Endothelial cell (in vitro differentiated cells): ENCODE results near the gene SRSF12. TPM values are rescaled to one million over a fixed set of nuclear protein-coding genes. Genes with fewer than 3 reads are reported as not detected.

Source experiments
- DNase-seq: peaks from one replicate; pipeline ENCODE4 v3.0.0; 2021; ENCODE audit warnings: low spot score
- H3K27ac Mint-ChIP-seq: one replicate; pipeline ENCODE4 v1.8.0; 2021; ENCODE audit warnings: mixed read lengths, inconsistent platforms; ENCODE audit not compliant: unreplicated experiment
- H3K27me3 Mint-ChIP-seq: one replicate; pipeline ENCODE4 v1.8.0; 2021; ENCODE audit warnings: mild to moderate bottlenecking, moderate library complexity, mixed read lengths, inconsistent platforms; ENCODE audit not compliant: unreplicated experiment
- H3K36me3 Mint-ChIP-seq: one replicate; pipeline ENCODE4 v1.8.0; 2021; ENCODE audit warnings: mild to moderate bottlenecking, low read depth, mixed read lengths, inconsistent platforms; ENCODE audit not compliant: unreplicated experiment
- H3K4me1 Mint-ChIP-seq: one replicate; pipeline ENCODE4 v1.8.0; 2021; ENCODE audit warnings: mild to moderate bottlenecking, mixed read lengths, inconsistent platforms; ENCODE audit not compliant: unreplicated experiment
- H3K4me3 Mint-ChIP-seq: one replicate; pipeline ENCODE4 v1.8.0; 2021; ENCODE audit warnings: mild to moderate bottlenecking, mixed read lengths, inconsistent platforms; ENCODE audit not compliant: unreplicated experiment
- H3K9me3 Mint-ChIP-seq: one replicate; pipeline ENCODE4 v1.8.0; 2021; ENCODE audit warnings: mixed read lengths, inconsistent platforms; ENCODE audit not compliant: unreplicated experiment
- CTCF ChIP-seq: fragments of 200-600 bp; sonication (generic); IDR thresholded peaks from one replicate; pipeline ENCODE4 v1.5.0; 2021; ENCODE audit warnings: antibody characterized with exemption; ENCODE audit not compliant: unreplicated experiment
- total RNA-seq: library from RNA; stranded (reverse); fragmentation: NEBNext Ultra II Directional; extraction: Animal tissue kit (Norgen Biotek cat#: 25700); gene quantifications from one replicate; pipeline ENCODE4 v1.2.1, GENCODE V29; 2021; ENCODE audit not compliant: unreplicated experiment

SRSF12 gene
- total RNA-seq, 1 donor from 2014 or later = 3.9 TPM

- DNase-seq = no peak
- no peak overlapping the region for H3K27ac Mint-ChIP-seq
Measured at GRCh38 chr6:89145091-89145955, 27.5 kb upstream of the SRSF12 start.

GRCh38 chr6:89144354-89144906 is 26.6 kb upstream of the SRSF12 start:
- no peaks in the 10 kb centered on the region for H3K4me1 Mint-ChIP-seq
- H3K9me3 Mint-ChIP-seq = no peaks in the 10 kb centered on the region
- DNase-seq = no peak
- no peak for TF ChIP-seq CTCF
- H3K27me3 Mint-ChIP-seq = no peaks in the 10 kb centered on the region
- H3K27ac Mint-ChIP-seq = no peak overlapping the region
- H3K36me3 Mint-ChIP-seq = no peaks in the 10 kb centered on the region
- H3K4me3 Mint-ChIP-seq = no peak overlapping the region

More at GRCh38 chr6:89145091-89145955, 27.5 kb upstream of the SRSF12 start:
- Mint-ChIP-seq H3K4me1 (no peaks in the 10 kb centered on the region), H3K4me3 (peak overlapping the region; percentile 81), H3K36me3 (no peaks in the 10 kb centered on the region), H3K9me3 (no peaks in the 10 kb centered on the region), H3K27me3 (no peaks in the 10 kb centered on the region)
- TF ChIP-seq CTCF = no peak

GRCh38 chr6:89140347-89141156 is 22.7 kb upstream of the SRSF12 start:
- Mint-ChIP-seq H3K27me3 (peaks cover 2% of the 10 kb centered on the region), H3K36me3 (no peaks in the 10 kb centered on the region), H3K4me3 (no peak overlapping the region), H3K4me1 (no peaks in the 10 kb centered on the region), H3K27ac (no peak overlapping the region), H3K9me3 (no peaks in the 10 kb centered on the region)
- no peak for TF ChIP-seq CTCF
- DNase-seq = no peak

DNA sequence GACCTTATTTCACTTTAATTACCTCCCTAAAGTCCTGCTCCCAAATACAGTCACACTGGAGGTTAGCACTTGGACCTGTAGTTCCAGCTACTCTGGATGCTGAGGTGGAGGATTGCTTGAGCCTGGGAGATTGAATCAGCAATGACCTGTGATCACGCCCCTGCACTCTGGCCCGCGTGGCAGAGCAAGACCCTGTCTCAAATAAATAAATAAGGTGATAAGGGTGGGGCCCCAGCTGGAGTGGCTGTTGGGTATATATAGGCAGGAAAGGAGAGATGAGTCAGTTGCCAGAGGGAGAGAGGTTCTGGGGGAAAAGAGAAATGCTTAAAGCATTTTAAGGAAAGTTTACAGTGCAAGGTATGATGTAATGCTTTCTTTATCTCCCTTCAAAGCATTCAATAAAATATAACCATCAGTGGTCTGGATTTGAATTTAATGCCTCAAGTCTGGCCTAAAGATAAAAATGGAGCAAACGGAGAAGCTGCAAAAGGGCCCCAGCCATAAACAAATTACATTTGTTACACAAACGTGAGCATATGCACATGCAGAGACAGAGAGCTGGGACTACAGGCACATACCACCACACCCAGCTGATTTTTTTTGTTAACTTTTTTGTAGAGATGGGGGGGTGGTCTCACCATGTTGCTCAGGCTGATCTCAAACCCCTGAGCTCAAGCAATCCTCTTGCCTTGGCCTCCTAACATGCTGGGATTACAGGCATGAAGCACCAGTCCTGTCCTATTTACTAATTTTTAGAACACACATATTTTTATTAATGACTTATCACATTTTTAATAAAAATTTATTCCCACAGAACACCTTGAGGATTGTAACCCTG is 21.9 kb upstream of the SRSF12 start:
- no peak overlapping the region for H3K4me3 Mint-ChIP-seq
- no peak overlapping the region for H3K27ac Mint-ChIP-seq
- H3K27me3 Mint-ChIP-seq = peaks cover 2% of the 10 kb centered on the region
- H3K9me3 Mint-ChIP-seq = no peaks in the 10 kb centered on the region
- DNase-seq = no peak
- H3K36me3 Mint-ChIP-seq = no peaks in the 10 kb centered on the region
- no peaks in the 10 kb centered on the region for H3K4me1 Mint-ChIP-seq
- no peak for TF ChIP-seq CTCF
